OCI-LY1 (cell line): ENCODE data around the gene PRKD2.

ENCODE experiments used
- H2AFZ ChIP-seq: fragments of 200-600 bp; sonication (generic), shearing (Covaris generic); 2 replicates; pipeline ENCODE4 v1.6.0; 2014; ENCODE audit warnings: antibody characterized with exemption, mild to moderate bottlenecking, low read length
- H3F3A ChIP-seq: fragments of 200-600 bp; sonication (generic), shearing (Covaris generic); 2 replicates; pipeline ENCODE4 v1.6.0; 2014; ENCODE audit warnings: mild to moderate bottlenecking, antibody characterized with exemption, low read length, moderate library complexity; ENCODE audit not compliant: insufficient read depth
- H3K27ac ChIP-seq: fragments of 200-600 bp; sonication (generic); 2 replicates; pipeline ENCODE4 v1.5.1; 2014; ENCODE audit warnings: low read length, mixed run types, mild to moderate bottlenecking, low read depth; ENCODE audit not compliant: poor library complexity, severe bottlenecking
- H3K27me3 ChIP-seq: fragments of 200-600 bp; sonication (generic); 2 replicates; pipeline ENCODE4 v1.6.0; 2014; ENCODE audit warnings: antibody characterized with exemption, mild to moderate bottlenecking, low read length, moderate library complexity; ENCODE audit not compliant: insufficient read depth
- H3K36me3 ChIP-seq: fragments of 200-600 bp; sonication (generic); 2 replicates; pipeline ENCODE4 v1.6.1; 2014; ENCODE audit warnings: mild to moderate bottlenecking, antibody characterized with exemption, low read length, moderate library complexity, mixed read lengths; ENCODE audit not compliant: insufficient read depth
- H3K4me1 ChIP-seq: fragments of 200-600 bp; sonication (generic); 2 replicates; pipeline ENCODE4 v1.5.1; 2014; ENCODE audit warnings: mild to moderate bottlenecking, low read length, moderate library complexity; ENCODE audit not compliant: insufficient read depth, severe bottlenecking
- H3K4me2 ChIP-seq: fragments of 200-600 bp; sonication (generic), shearing (Covaris generic); 2 replicates; pipeline ENCODE4 v1.6.1; 2014; ENCODE audit warnings: low read length
- H3K4me3 ChIP-seq: fragments of 200-600 bp; sonication (generic); 2 replicates; pipeline ENCODE4 v1.5.1; 2014; ENCODE audit warnings: low read length, low read depth, mild to moderate bottlenecking, mixed read lengths; ENCODE audit not compliant: poor library complexity, severe bottlenecking
- H3K79me2 ChIP-seq: fragments of 200-600 bp; shearing (Covaris generic); 2 replicates; pipeline ENCODE4 v1.6.1; 2016; ENCODE audit warnings: mixed run types, low read length, mixed read lengths; ENCODE audit not compliant: insufficient read depth
- H3K9ac ChIP-seq: fragments of 200-600 bp; sonication (generic), shearing (Covaris generic); 2 replicates; pipeline ENCODE4 v1.6.1; 2014; ENCODE audit warnings: mild to moderate bottlenecking, low read length, mixed read lengths
- H3K9me2 ChIP-seq: fragments of 200-600 bp; sonication (generic), shearing (Covaris generic); 2 replicates; pipeline ENCODE4 v1.6.1; 2014; ENCODE audit warnings: low read depth, mild to moderate bottlenecking, low read length, mixed read lengths
- H3K9me3 ChIP-seq: fragments of 200-600 bp; shearing (Covaris generic); 2 replicates; pipeline ENCODE4 v1.6.1; 2014; ENCODE audit warnings: low read length, mixed read lengths
- H4K20me1 ChIP-seq: fragments of 200-600 bp; sonication (generic), shearing (Covaris generic); 2 replicates; pipeline ENCODE4 v1.6.0; 2016; ENCODE audit warnings: mild to moderate bottlenecking, low read length; ENCODE audit not compliant: insufficient read depth
- CTCF ChIP-seq: fragments of 200-600 bp; sonication (generic), shearing (Covaris generic); IDR thresholded peaks from 2 replicates; pipeline ENCODE4 v1.5.1; 2017; ENCODE audit warnings: mild to moderate bottlenecking, antibody characterized with exemption, low read length, moderate library complexity, mixed read lengths
- EZH2 ChIP-seq: fragments of 200-600 bp; sonication (generic), shearing (Covaris generic); IDR thresholded peaks from 2 replicates; pipeline ENCODE4 v1.8.0; 2017; ENCODE audit warnings: borderline replicate concordance, mixed run types, mild to moderate bottlenecking, antibody characterized with exemption, low read length, moderate library complexity, mixed read lengths

PRKD2 gene

GRCh38 chr19:46759206-46759605 lies 42.3 kb upstream of the PRKD2 start:
- H3K27ac ChIP-seq, result no peak overlapping the region
- H3K9me2 ChIP-seq, result no peaks in the 10 kb centered on the region
- no peak overlapping the region for H3K4me3 ChIP-seq

GRCh38 chr19:46756544-46756888 lies 39.6 kb upstream of the PRKD2 start:
- no peak overlapping the region for H2AFZ ChIP-seq
- H3K27ac ChIP-seq, result no peak overlapping the region
- H3K9ac ChIP-seq, result no peak overlapping the region
- H3K4me3 ChIP-seq, result no peak overlapping the region
- no peaks in the 10 kb centered on the region for H4K20me1 ChIP-seq
- no peaks in the 10 kb centered on the region for H3F3A ChIP-seq
- no peaks in the 10 kb centered on the region for H3K9me3 ChIP-seq
- no peaks in the 10 kb centered on the region for H3K27me3 ChIP-seq
- no peak overlapping the region for H3K4me2 ChIP-seq
- H3K79me2 ChIP-seq, result no peaks in the 10 kb centered on the region
- peaks cover 3% of the 10 kb centered on the region for H3K36me3 ChIP-seq
- no peaks in the 10 kb centered on the region for H3K9me2 ChIP-seq
- TF ChIP-seq CTCF (no peak), EZH2 (no peak)
- peaks cover 13% of the 10 kb centered on the region for H3K4me1 ChIP-seq

More at GRCh38 chr19:46759206-46759605, 42.3 kb upstream of the PRKD2 start:
- H3K4me2 ChIP-seq, result no peak overlapping the region
- no peaks in the 10 kb centered on the region for H3K9me3 ChIP-seq
- H4K20me1 ChIP-seq, result no peaks in the 10 kb centered on the region
- no peaks in the 10 kb centered on the region for H3F3A ChIP-seq
- peaks cover 3% of the 10 kb centered on the region; the same call in 1 of the 2 replicates for H3K36me3 ChIP-seq
- no peak for TF ChIP-seq CTCF
- TF ChIP-seq EZH2, result no peak
- H2AFZ ChIP-seq, result no peak overlapping the region
- H3K27me3 ChIP-seq, result no peaks in the 10 kb centered on the region
- H3K79me2 ChIP-seq, result no peaks in the 10 kb centered on the region
- H3K9ac ChIP-seq, result no peak overlapping the region
- H3K4me1 ChIP-seq, result peaks cover 7% of the 10 kb centered on the region

- no peaks in the 10 kb centered on the region for H3K9me3 ChIP-seq
- H3K27me3 ChIP-seq, result no peaks in the 10 kb centered on the region
- no peak overlapping the region for H3K27ac ChIP-seq
- peaks cover 3% of the 10 kb centered on the region for H3K36me3 ChIP-seq
- H2AFZ ChIP-seq, result no peak overlapping the region
- peaks cover 13% of the 10 kb centered on the region for H3K4me1 ChIP-seq
- TF ChIP-seq CTCF, result no peak
- no peak for TF ChIP-seq EZH2
- no peak overlapping the region for H3K9ac ChIP-seq
- no peaks in the 10 kb centered on the region for H3K9me2 ChIP-seq
- H3K79me2 ChIP-seq, result no peaks in the 10 kb centered on the region
- H3K4me3 ChIP-seq, result no peak overlapping the region
- no peaks in the 10 kb centered on the region for H4K20me1 ChIP-seq
- H3K4me2 ChIP-seq, result no peak overlapping the region
- H3F3A ChIP-seq, result no peaks in the 10 kb centered on the region
Observed at GRCh38 chr19:46755853-46756543, 39.1 kb upstream of the PRKD2 start.
